SK-N-SH (cell line): ENCODE measurements around the gene HLA-DPB1.

Source experiments
- RFX5 ChIP-seq: IDR thresholded peaks from 2 replicates; pipeline ENCODE4 v1.6.1; 2012; ENCODE audit warnings: mild to moderate bottlenecking, improper control_type of control experiment, low read length
- TF ChIP-seq, protein P1 (sequence below): IDR thresholded peaks from 2 replicates; pipeline ENCODE4; 2012

- no peak for TF ChIP-seq RFX5
- TF ChIP-seq, protein P1, sequence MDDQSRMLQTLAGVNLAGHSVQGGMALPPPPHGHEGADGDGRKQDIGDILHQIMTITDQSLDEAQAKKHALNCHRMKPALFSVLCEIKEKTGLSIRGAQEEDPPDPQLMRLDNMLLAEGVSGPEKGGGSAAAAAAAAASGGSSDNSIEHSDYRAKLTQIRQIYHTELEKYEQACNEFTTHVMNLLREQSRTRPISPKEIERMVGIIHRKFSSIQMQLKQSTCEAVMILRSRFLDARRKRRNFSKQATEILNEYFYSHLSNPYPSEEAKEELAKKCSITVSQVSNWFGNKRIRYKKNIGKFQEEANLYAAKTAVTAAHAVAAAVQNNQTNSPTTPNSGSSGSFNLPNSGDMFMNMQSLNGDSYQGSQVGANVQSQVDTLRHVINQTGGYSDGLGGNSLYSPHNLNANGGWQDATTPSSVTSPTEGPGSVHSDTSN, result no peak
Observed at GRCh38 chr6:33108307-33108706, 32.5 kb downstream of the HLA-DPB1 start.
